ENCODE results near the gene HS3ST4. TPM values are rescaled to one million over a fixed set of nuclear protein-coding genes. Genes with fewer than 3 reads are reported as not detected.

The HS3ST4 gene
- total and polyA plus RNA-seq, 2 of the 8 experiments (the other 6 are each of a cell fraction or from before 2014, with no cell fraction given): 1.9 to 3.3 TPM

DNA sequence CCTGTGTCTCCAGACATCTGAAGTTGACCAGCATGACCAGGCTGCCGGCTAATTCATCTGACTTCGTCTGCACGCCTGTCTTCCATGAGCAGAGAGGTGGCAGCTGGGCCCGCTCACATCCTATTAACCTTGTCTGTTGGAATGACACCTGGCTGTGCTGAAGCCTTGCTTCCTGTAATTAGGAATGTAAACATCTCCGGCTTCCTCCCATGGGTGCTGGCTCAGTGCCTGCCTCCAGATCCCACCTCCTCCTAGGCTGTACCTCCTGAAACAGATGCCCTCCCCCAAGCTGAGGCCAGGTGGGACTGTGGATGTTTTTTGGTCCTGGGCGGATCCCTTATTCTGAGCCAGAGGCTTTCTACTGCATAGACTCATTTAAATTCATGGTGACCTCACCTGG is 296.3 kb downstream of the HS3ST4 start:
- Histone ChIP-seq H3K36me3 (ENCODE audit: control insufficient read depth in 2 of 4, insufficient read depth in 4 of 4, low read length in 3 of 4) (no peaks in the 10 kb centered on the region; a peak in 1 of 8 replicates), H3K4me2 (ENCODE audit: insufficient read depth in 1 of 2, low read depth in 2 of 2, low read length in 2 of 2) (no peak overlapping the region), H2BK15ac (ENCODE audit: low read length) (no peak overlapping the region), H2BK120ac (replicated peaks; ENCODE audit: low read depth, low read length) (no peak overlapping the region), H2BK5ac (ENCODE audit: low read depth, low read length) (no peak overlapping the region), H4K8ac (ENCODE audit: extremely low read depth, insufficient read depth, low read length) (no peak overlapping the region), H3K9me3 (ENCODE audit: insufficient read depth in 2 of 2, low read depth in 1 of 2, low read length in 1 of 2) (peaks cover 7 to 11% of the 10 kb centered on the region in 2 experiments; a peak in 3 of 4 replicates), H3K27ac (ENCODE audit: low read depth, low read length) (no peak overlapping the region), H4K5ac (ENCODE audit: insufficient read length, low read depth, low read length) (no peak overlapping the region), H2BK20ac (ENCODE audit: low read length) (no peak overlapping the region), H3K79me1 (ENCODE audit: low read depth, low read length) (no peaks in the 10 kb centered on the region), H3K9ac (replicated peaks in 1 of 4; ENCODE audit: extremely low read depth in 1 of 4, low read depth in 3 of 4, low read length in 3 of 4) (no peak overlapping the region), H3K79me2 (ENCODE audit: control insufficient read depth in 1 of 2, insufficient read depth in 2 of 2, low read length in 2 of 2) (no peaks in the 10 kb centered on the region; a peak in 1 of 4 replicates), H2BK12ac (ENCODE audit: low read depth, low read length) (no peak overlapping the region; the same call in 1 of the 2 replicates), H3K27me3 (replicated peaks in 1 of 4; ENCODE audit: control insufficient read depth in 3 of 4, extremely low read depth in 1 of 4, insufficient read depth in 3 of 4, low read length in 3 of 4) (no peaks in the 10 kb centered on the region), H2AFZ (ENCODE audit: low read length) (no peak overlapping the region), H3K4ac (replicated peaks; ENCODE audit: insufficient read length, low read depth, low read length) (no peak overlapping the region), H2AK5ac (ENCODE audit: low read depth, low read length) (no peak overlapping the region), H3K56ac (replicated peaks; ENCODE audit: insufficient read length, low read depth, low read length) (no peak overlapping the region), H3K4me3 (ENCODE audit: extremely low read depth in 1 of 4, insufficient read depth in 2 of 4, low read depth in 3 of 4, low read length in 4 of 4) (no peak overlapping the region), H4K20me1 (replicated peaks in 1 of 2; ENCODE audit: control insufficient read depth in 1 of 2, insufficient read depth in 2 of 2, low read length in 2 of 2) (no peaks in the 10 kb centered on the region), H3K14ac (ENCODE audit: insufficient read length) (no peak overlapping the region), H3K23me2 (ENCODE audit: low read depth, low read length) (no peaks in the 10 kb centered on the region), H4K91ac (replicated peaks; ENCODE audit: insufficient read length, low read length) (no peak overlapping the region), H3K18ac (ENCODE audit: extremely low read depth, low read length) (no peak overlapping the region), H3K23ac (ENCODE audit: insufficient read length) (no peak overlapping the region), H3K4me1 (replicated peaks in 1 of 4; ENCODE audit: control insufficient read depth in 3 of 4, insufficient read depth in 4 of 4, low read length in 3 of 4) (peaks cover 0 to 4% (median 0%) of the 10 kb centered on the region in 4 experiments; a peak in 1 of 7 replicates)
- DNase-seq (ENCODE audit: low read depth in 1 of 2, low spot score in 2 of 2) (no peak), FAIRE-seq (no peak)
- CTCF ChIA-PET (ENCODE audit: partially characterized antibody): interaction anchor here (2.0 kb wide), 1 partner anchor 62 kb away, joined by 5 read pairs; no protein-coding TSS in a partner anchor
- WGBS, 2 experiments (ENCODE audit: extremely low coverage in 1 of 2, insufficient coverage in 1 of 2, insufficient read length in 1 of 2, insufficient replicate concordance in 2 of 2, low coverage in 1 of 2, low lambda C conversion rate in 2 of 2, missing lambda C conversion rate in 1 of 2): 84% methylated on average over 6 of the region's 6 CpGs; no CpG with 5 or more reads in 1 of the 2 experiments
- POLR2A ChIA-PET (ENCODE audit: partially characterized antibody): no interaction called here
- no peak for TF ChIP-seq EGR1 (IDR thresholded peaks at IDR 0.05; ENCODE audit: borderline replicate concordance, low read depth, low read length)
- TF ChIP-seq JUND (IDR thresholded peaks at IDR 0.05; ENCODE audit: low read length): no peak
- no peak for TF ChIP-seq HDAC2 (IDR thresholded peaks at IDR 0.05; ENCODE audit: borderline replicate concordance in 1 of 2, low read depth in 2 of 2, low read length in 2 of 2)
